Suprapubic skin (tissue), 4 donors: ENCODE data around the gene DPYD. TPM values are rescaled to one million over a fixed set of nuclear protein-coding genes. Genes with fewer than 3 reads are reported as not detected.

Experiments
- DNase-seq, 2 donors: peaks; one replicate each; pipeline ENCODE4 v3.0.0-alpha.2; 2019; ENCODE audit warnings: low spot score in 2 of 2
- H3K27ac ChIP-seq: fragments of 200-600 bp; sonication (generic); one replicate; pipeline ENCODE4 v1.5.1; 2019
- H3K27me3 ChIP-seq: fragments of 200-600 bp; sonication (generic); one replicate; pipeline ENCODE4 v1.5.1; 2019
- H3K36me3 ChIP-seq: fragments of 200-600 bp; sonication (generic); one replicate; pipeline ENCODE4 v1.5.1; 2019
- H3K4me1 ChIP-seq: fragments of 200-600 bp; sonication (generic); one replicate; pipeline ENCODE4 v1.5.1; 2019
- H3K4me3 ChIP-seq: fragments of 200-600 bp; sonication (generic); one replicate; pipeline ENCODE4 v1.5.1; 2019; ENCODE audit warnings: mild to moderate bottlenecking
- H3K9me3 ChIP-seq: fragments of 200-600 bp; sonication (generic); one replicate; pipeline ENCODE4 v1.5.1; 2019
- EP300 ChIP-seq: sonication (generic); formaldehyde crosslinking; IDR thresholded peaks from one replicate; pipeline ENCODE4 v1.6.1; 2017; ENCODE audit warnings: antibody characterized with exemption
- POLR2A ChIP-seq, 2 donors: fragments of 450-650 bp; IDR thresholded peaks; one replicate each; pipeline ENCODE4 v1.6.1; 2017; ENCODE audit warnings: antibody characterized with exemption in 2 of 2, mild to moderate bottlenecking in 2 of 2, moderate library complexity in 2 of 2
- POLR2AphosphoS5 ChIP-seq, 3 donors: sonication (generic); formaldehyde crosslinking; IDR thresholded peaks; one replicate each; pipeline ENCODE4 v1.6.1; 2017; ENCODE audit warnings: antibody characterized with exemption in 3 of 3
- WGBS: methylation state at CpG from one replicate; pipeline ENCODE4 v1.1.5; 2018; 5-methylcytosine and 5-hydroxymethylcytosine counted together
- total RNA-seq, 4 donors: library from RNA; depleted of rRNA; stranded (reverse); fragments of >200 nt; gene quantifications; one replicate each; pipeline ENCODE4 v1.1.0, GENCODE V29; 2016
- TF ChIP-seq, protein P1 (sequence below), 2 donors: fragments of 200-600 bp in 1 of 2; fragments of 450-650 bp in 1 of 2; sonication (generic) in 1 of 2; IDR thresholded peaks; one replicate each; pipeline ENCODE4 v1.5.1; 2016 to 2019; ENCODE audit warnings: antibody characterized with exemption in 2 of 2, mild to moderate bottlenecking in 1 of 2, moderate library complexity in 1 of 2

The DPYD gene
- total RNA-seq, 4 donors from 2014 or later: 10.1 to 31.9 (median 11.6) TPM

DNA sequence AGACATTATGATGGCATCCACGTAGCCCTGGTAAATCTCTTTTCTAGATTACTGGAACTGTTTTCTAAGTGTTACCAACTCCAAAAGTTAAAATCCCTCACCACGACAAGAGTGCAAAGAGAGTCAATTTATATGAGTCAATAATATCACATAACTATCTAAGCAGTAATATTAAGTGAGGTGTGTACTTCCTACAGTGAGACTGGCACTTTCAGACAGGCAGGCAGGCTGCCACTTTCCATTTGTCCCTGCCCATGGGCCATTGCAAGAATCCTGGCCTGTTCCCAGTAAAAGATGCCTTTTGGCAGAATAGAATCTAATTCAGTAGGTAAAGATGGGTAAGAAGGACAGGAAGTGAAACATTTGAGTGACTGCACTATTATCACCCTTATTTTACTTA, 843.6 kb downstream of the DPYD start:
- TF ChIP-seq, protein P1, sequence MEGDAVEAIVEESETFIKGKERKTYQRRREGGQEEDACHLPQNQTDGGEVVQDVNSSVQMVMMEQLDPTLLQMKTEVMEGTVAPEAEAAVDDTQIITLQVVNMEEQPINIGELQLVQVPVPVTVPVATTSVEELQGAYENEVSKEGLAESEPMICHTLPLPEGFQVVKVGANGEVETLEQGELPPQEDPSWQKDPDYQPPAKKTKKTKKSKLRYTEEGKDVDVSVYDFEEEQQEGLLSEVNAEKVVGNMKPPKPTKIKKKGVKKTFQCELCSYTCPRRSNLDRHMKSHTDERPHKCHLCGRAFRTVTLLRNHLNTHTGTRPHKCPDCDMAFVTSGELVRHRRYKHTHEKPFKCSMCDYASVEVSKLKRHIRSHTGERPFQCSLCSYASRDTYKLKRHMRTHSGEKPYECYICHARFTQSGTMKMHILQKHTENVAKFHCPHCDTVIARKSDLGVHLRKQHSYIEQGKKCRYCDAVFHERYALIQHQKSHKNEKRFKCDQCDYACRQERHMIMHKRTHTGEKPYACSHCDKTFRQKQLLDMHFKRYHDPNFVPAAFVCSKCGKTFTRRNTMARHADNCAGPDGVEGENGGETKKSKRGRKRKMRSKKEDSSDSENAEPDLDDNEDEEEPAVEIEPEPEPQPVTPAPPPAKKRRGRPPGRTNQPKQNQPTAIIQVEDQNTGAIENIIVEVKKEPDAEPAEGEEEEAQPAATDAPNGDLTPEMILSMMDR (IDR thresholded peaks at IDR 0.05): no peak
- no peak for TF ChIP-seq POLR2A (IDR thresholded peaks at IDR 0.05)
- no peak for TF ChIP-seq EP300
- DNase-seq: no peak
- Histone ChIP-seq H3K4me3 (no peak overlapping the region), H3K4me1 (peaks cover 6% of the 10 kb centered on the region), H3K27ac (no peak overlapping the region), H3K27me3 (no peaks in the 10 kb centered on the region), H3K36me3 (no peaks in the 10 kb centered on the region), H3K9me3 (no peaks in the 10 kb centered on the region)
- WGBS: 29% methylated on average over 2 of the region's 2 CpGs

DNA sequence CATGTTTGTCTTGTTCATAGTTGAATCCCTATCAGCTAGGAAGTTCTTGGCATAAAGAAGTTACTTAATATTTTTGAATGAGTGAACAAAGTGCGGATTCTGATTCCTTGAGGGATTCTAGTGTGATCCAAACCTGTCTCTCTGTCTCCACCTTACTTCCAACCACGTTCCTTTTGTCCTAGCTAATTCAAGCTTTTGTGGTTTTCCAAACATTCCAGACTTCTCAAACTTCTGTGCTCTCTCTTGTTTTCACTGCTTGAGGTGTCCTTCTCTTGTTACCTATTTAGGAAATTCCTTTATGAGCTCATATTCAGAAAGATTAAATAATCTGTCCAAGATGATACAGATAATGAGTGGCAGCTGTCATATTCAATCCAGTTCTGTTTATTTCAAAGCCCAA, 846.1 kb downstream of the DPYD start:
- no peak for DNase-seq
- TF ChIP-seq, protein P1 (IDR thresholded peaks at IDR 0.05): no peak
- no peak for TF ChIP-seq POLR2A (IDR thresholded peaks at IDR 0.05)
- TF ChIP-seq EP300: no peak
- no peak for TF ChIP-seq POLR2AphosphoS5 (IDR thresholded peaks at IDR 0.05)
- Histone ChIP-seq H3K9me3 (no peaks in the 10 kb centered on the region), H3K36me3 (no peaks in the 10 kb centered on the region), H3K4me1 (no peaks in the 10 kb centered on the region), H3K4me3 (no peak overlapping the region), H3K27me3 (no peaks in the 10 kb centered on the region), H3K27ac (no peak overlapping the region)
- 65% methylated on average over 2 of the region's 2 CpGs for WGBS

DNA sequence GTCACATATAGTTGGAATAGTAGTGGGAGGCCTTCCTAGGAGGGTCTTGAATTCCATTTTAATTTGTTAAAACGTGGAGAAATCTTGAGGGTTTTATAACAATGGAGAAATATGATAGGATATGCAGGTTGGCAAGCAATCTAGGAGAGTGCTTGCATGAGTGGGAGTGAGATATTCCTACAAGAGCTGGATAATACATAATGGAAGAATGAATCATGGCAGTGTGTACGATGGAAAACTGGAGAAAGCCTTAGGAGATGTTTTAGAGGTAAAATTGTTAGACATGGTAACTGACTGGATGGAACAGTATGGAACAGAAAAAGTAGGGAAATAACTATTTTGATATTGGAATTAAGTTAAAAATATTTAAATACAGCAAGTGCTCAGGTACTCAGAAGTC, 846.9 kb downstream of the DPYD start:
- Histone ChIP-seq H3K4me1 (no peaks in the 10 kb centered on the region), H3K36me3 (no peaks in the 10 kb centered on the region), H3K27ac (no peak overlapping the region), H3K4me3 (no peak overlapping the region), H3K9me3 (no peaks in the 10 kb centered on the region), H3K27me3 (no peaks in the 10 kb centered on the region)
- no peak for TF ChIP-seq POLR2A (IDR thresholded peaks at IDR 0.05)
- TF ChIP-seq POLR2AphosphoS5 (IDR thresholded peaks at IDR 0.05): no peak
- TF ChIP-seq, protein P1 (IDR thresholded peaks at IDR 0.05): no peak
- TF ChIP-seq EP300: no peak
- WGBS: 68% methylated on average over 2 of the region's 2 CpGs
- DNase-seq: no peak

DNA sequence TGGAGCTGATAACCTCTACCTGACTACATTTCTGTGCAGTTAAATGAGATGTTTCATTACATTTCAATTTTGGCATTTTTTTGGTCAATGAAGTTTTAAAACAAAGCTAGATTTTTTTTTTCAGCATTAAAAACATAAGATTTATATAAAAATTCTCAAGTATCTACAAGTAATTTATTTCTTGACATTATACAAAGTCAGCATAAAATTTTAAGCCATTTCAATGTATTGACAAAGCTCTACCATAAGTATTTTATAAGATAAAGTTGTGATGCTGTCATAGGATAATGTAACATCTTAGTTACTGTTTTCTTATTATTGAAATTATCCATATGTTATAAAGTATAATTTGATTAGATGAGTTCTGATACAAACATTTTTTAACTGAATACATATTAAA, 847.7 kb downstream of the DPYD start:
- Histone ChIP-seq H3K4me3 (no peak overlapping the region), H3K27me3 (no peaks in the 10 kb centered on the region), H3K4me1 (no peaks in the 10 kb centered on the region), H3K36me3 (no peaks in the 10 kb centered on the region), H3K9me3 (no peaks in the 10 kb centered on the region), H3K27ac (no peak overlapping the region)
- DNase-seq: no peak
- no peak for TF ChIP-seq POLR2AphosphoS5 (IDR thresholded peaks at IDR 0.05)
- TF ChIP-seq EP300: no peak
- TF ChIP-seq, protein P1 (IDR thresholded peaks at IDR 0.05): no peak
- TF ChIP-seq POLR2A (IDR thresholded peaks at IDR 0.05): no peak

DNA sequence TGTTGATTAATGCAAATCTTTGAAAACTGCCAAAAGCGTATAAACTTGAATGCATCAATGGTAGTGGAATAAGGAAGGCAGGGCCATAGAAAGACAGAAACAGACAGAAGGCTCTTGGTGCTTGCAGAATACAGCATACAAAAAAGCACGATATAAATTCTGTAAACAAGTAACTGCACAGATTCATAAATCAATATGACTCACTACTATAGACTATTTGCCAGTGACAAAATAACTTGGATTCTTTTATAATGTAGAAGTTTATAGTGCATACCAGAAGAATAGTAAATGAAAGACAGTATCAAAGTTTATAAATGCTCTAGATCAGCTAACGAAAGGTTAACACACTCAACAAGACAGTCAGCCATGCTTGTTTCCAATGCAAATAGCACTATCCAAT, 849.7 kb downstream of the DPYD start:
- TF ChIP-seq, protein P1 (IDR thresholded peaks at IDR 0.05): no peak
- TF ChIP-seq EP300 (no peak), POLR2AphosphoS5 (IDR thresholded peaks at IDR 0.05) (no peak), POLR2A (IDR thresholded peaks at IDR 0.05) (no peak)
- 48% methylated on average over 3 of the region's 3 CpGs for WGBS
- Histone ChIP-seq H3K27ac (no peak overlapping the region), H3K4me3 (no peak overlapping the region), H3K9me3 (no peaks in the 10 kb centered on the region), H3K4me1 (no peaks in the 10 kb centered on the region), H3K27me3 (no peaks in the 10 kb centered on the region), H3K36me3 (no peaks in the 10 kb centered on the region)
- DNase-seq: no peak
